ENCODE results near the gene ZKSCAN3. TPM values are rescaled to one million over a fixed set of nuclear protein-coding genes. Genes with fewer than 3 reads are reported as not detected.
"Not testable (repeated sequence)": the region's sequence is repeated elsewhere in the genome, so short reads cannot be mapped to it uniquely, and the experiment has no call there.

The ZKSCAN3 gene
- 1 to 10 TPM; 3.4 to 6.4 (median 3.6) TPM for total RNA-seq

DNA sequence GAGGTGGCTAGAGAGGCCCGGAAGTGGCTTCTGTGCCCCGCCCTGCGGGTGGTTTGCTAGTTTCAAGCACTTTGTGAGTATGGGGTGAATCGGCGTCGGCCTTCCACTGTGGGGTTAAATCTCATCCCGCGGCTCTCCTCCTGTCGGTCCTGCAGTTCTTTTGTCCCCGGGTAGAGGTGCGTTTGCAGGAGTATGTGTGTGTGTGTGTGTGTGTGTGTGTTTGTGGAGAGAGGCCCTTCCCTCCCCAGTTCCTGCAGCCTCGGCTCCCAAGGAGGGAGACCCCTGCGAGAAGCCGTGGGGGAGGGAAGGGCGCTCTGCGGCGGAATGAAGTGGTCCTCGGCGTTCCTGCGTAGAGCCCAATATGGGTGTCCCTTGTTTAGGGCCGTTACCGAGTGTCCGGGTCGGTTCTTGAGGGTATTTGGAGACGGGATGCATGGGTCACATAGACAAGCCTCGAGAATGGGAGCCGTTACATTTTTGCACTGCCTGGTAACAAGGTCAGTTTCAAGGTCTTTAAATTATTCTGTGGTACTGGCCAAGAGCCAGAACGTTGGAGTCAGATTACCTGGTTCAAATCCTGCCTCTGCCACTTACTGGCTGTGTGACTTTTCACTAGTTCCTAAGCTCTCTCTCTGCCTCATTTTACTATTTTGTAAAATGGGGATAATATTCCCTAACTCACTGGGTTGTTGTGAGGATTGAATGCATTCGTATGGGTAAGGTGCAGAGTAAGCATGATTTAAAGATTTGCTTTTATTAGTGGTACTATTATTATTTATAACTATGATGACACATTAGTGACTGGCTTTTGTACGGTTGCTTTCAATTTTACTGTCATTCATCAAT is at the start of gene ZKSCAN3:
TSS of gene ZKSCAN3 (plus strand) at position 56 of the 846 bp plus-strand sequence. CDS start 9,640 bp downstream, outside the sequence.
- no peaks in the 10 kb centered on the region for H3K36me3 ChIP-seq
- peak; percentile 75 to 81 for DNase-seq (ENCODE audit: low spot score in 2 of 2)
- peak within 1 kb of the TSS; percentile 64 to 80 (median 70) for H3K4me3 ChIP-seq
- H3K27me3 ChIP-seq, result no peaks in the 10 kb centered on the region
- TF ChIP-seq POLR2AphosphoS5 (IDR thresholded peaks at IDR 0.05) (peak; percentile 26 to 29 (median 28)), POLR2A (IDR thresholded peaks at IDR 0.05) (no peak)
- peak within 1 kb of the TSS; percentile 62 to 67 for H3K27ac ChIP-seq
- peaks cover 0 to 4% of the 10 kb centered on the region in 2 donors for H3K4me1 ChIP-seq
- H3K9me3 ChIP-seq, result no peaks in the 10 kb centered on the region
- intact Hi-C loops (cut with DNase I; ENCODE audit: low total_unique reads), result no loop called here

- Histone ChIP-seq H3K27ac (no peak overlapping the region), H3K36me3 (no peaks in the 10 kb centered on the region), H3K4me3 (no peak overlapping the region), H3K27me3 (no peaks in the 10 kb centered on the region), H3K9me3 (peaks cover 0 to 14% of the 10 kb centered on the region in 2 donors), H3K4me1 (no peaks in the 10 kb centered on the region)
- DNase-seq (ENCODE audit: low spot score in 2 of 2), result no peak
- TF ChIP-seq POLR2A (IDR thresholded peaks at IDR 0.05) (no peak), POLR2AphosphoS5 (IDR thresholded peaks at IDR 0.05) (no peak)
- TF ChIP-seq, protein P1, sequence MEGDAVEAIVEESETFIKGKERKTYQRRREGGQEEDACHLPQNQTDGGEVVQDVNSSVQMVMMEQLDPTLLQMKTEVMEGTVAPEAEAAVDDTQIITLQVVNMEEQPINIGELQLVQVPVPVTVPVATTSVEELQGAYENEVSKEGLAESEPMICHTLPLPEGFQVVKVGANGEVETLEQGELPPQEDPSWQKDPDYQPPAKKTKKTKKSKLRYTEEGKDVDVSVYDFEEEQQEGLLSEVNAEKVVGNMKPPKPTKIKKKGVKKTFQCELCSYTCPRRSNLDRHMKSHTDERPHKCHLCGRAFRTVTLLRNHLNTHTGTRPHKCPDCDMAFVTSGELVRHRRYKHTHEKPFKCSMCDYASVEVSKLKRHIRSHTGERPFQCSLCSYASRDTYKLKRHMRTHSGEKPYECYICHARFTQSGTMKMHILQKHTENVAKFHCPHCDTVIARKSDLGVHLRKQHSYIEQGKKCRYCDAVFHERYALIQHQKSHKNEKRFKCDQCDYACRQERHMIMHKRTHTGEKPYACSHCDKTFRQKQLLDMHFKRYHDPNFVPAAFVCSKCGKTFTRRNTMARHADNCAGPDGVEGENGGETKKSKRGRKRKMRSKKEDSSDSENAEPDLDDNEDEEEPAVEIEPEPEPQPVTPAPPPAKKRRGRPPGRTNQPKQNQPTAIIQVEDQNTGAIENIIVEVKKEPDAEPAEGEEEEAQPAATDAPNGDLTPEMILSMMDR (IDR thresholded peaks at IDR 0.05), result no peak
- intact Hi-C loops (cut with DNase I; ENCODE audit: low total_unique reads), result no loop called here
These were observed 46.2 kb upstream of the ZKSCAN3 start for GRCh38 chr6:28303570-28303969.

- H3K27me3 ChIP-seq; DNase-seq (ENCODE audit: low spot score in 2 of 2); H3K4me1 ChIP-seq; H3K4me3 ChIP-seq; intact Hi-C loops (cut with DNase I; ENCODE audit: low total_unique reads); H3K36me3 ChIP-seq; H3K27ac ChIP-seq: not testable (repeated sequence)
- peaks cover 0 to 14% of the 10 kb centered on the region in 2 donors for H3K9me3 ChIP-seq
These were observed 43.4 kb upstream of the ZKSCAN3 start for GRCh38 chr6:28306363-28306762.

DNA sequence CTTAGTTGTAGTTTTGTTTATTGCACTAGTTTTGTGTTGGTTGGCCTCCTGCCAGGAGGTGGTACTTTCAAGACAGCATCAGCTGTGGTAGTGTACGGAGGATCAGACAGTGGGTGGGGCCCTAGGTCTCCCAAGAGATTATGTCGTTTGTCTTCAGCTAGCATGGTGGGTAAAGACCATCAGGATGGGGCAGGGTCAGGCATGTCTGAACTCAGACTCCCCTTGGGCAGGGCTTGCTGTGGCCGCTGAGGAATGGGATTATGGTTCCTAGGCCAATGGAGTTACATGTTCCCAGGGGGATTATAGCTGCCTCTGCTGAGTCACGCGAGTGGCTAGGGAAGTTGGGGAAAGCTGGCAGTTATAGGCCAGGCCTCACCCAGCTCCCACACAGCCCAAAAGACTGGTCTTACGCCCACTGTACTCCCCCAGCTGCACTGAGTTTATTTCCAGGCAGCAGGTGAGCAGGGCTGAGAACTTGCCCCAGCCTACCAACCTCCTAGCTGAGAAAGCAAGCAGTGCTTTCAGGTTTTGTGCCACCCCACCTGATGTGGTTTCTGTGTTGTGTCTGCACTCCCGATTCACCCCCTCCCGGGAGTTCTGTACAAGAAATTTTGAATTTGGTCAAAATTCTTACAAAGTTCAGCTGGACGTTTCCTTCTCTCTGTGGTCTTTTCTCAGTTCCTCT is 38.5 kb upstream of the ZKSCAN3 start:
- intact Hi-C loops (cut with DNase I; ENCODE audit: low total_unique reads), result no loop called here
- no peak for TF ChIP-seq POLR2AphosphoS5 (IDR thresholded peaks at IDR 0.05)
- TF ChIP-seq, protein P1 (IDR thresholded peaks at IDR 0.05), result no peak
- TF ChIP-seq POLR2A (IDR thresholded peaks at IDR 0.05), result no peak
- no peak overlapping the region for H3K4me3 ChIP-seq
- no peaks in the 10 kb centered on the region for H3K27me3 ChIP-seq
- no peaks in the 10 kb centered on the region for H3K36me3 ChIP-seq
- peaks cover 0 to 9% of the 10 kb centered on the region in 2 donors for H3K9me3 ChIP-seq
- no peak overlapping the region for H3K27ac ChIP-seq
- DNase-seq (ENCODE audit: low spot score in 2 of 2), result no peak
- no peaks in the 10 kb centered on the region for H3K4me1 ChIP-seq

DNA sequence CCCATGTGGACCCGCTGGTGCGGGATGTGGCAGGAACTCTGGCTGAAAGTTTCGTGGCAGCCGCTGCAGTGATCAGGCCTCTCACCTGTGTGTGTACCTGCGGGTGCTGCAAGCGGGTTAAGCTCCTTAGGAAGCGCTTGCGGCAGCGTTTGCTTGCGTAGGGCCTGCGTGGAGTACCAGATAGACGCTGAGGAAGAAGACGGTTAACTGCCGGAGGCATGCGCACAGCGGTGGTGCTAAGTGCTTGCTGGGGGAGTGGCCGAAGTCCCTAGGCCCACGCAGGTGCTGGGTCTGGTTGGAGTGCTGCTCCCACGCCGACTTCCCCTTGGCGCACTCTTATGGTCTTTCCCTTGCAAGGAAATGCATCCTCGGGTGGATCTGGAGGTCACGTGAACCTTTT is 36.8 kb upstream of the ZKSCAN3 start:
- Histone ChIP-seq H3K4me3 (no peak overlapping the region), H3K36me3 (no peaks in the 10 kb centered on the region), H3K9me3 (no peaks in the 10 kb centered on the region), H3K27me3 (no peaks in the 10 kb centered on the region), H3K27ac (no peak overlapping the region), H3K4me1 (no peaks in the 10 kb centered on the region)
- no peak for DNase-seq (ENCODE audit: low spot score in 2 of 2)
- intact Hi-C loops (cut with DNase I; ENCODE audit: low total_unique reads), result no loop called here
- TF ChIP-seq, protein P1 (IDR thresholded peaks at IDR 0.05), result no peak
- TF ChIP-seq POLR2AphosphoS5 (IDR thresholded peaks at IDR 0.05) (no peak), POLR2A (IDR thresholded peaks at IDR 0.05) (no peak)

DNA sequence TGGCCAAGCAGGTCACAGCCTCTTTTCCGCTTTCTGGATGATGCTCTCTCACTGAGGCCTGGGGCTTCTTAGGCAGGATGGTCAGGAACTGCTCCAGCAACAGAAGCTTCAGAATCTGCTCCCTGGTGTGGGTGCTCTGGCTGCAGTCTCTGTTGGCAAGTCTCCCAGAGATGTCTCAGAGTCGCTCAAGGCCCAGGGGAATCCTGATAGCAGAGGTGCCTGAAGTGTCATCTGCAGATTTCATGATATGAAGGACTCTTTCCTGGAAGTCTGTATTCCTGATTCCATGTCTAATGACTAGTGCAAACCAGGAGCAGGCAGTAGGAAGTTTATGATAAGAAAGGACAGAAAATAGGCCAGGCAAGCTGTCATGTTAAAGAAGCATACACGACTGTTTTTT is 34.1 kb upstream of the ZKSCAN3 start:
- intact Hi-C loops (cut with DNase I; ENCODE audit: low total_unique reads), result no loop called here
- TF ChIP-seq POLR2AphosphoS5 (IDR thresholded peaks at IDR 0.05) (no peak), POLR2A (IDR thresholded peaks at IDR 0.05) (no peak)
- TF ChIP-seq, protein P1 (IDR thresholded peaks at IDR 0.05), result no peak
- Histone ChIP-seq H3K27me3 (no peaks in the 10 kb centered on the region), H3K36me3 (no peaks in the 10 kb centered on the region), H3K27ac (no peak overlapping the region), H3K9me3 (peaks cover 0 to 4% of the 10 kb centered on the region in 2 donors), H3K4me3 (no peak overlapping the region), H3K4me1 (no peaks in the 10 kb centered on the region)
- no peak for DNase-seq (ENCODE audit: low spot score in 2 of 2)

DNA sequence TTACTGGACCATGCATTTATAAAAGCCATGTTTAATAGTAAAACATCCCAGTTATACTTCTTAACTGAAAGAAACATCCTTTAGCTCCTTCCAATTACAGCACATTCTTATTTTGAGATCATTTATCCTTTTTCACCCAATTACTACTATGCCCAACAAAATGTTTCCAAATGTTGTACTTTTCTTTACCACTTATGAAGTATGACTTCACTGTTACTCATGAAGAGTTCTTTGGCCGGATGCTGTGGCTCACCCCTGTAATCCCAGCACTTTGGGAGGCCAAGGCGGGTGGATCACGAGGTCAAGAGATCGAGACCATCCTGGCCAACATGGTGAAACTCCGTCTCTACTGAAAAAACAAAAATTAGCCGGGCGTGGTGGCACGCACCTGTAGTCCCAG is 31.9 kb upstream of the ZKSCAN3 start:
- not testable (repeated sequence) for DNase-seq (ENCODE audit: low spot score in 2 of 2)

More for the DNA sequence above, 31.9 kb upstream of the ZKSCAN3 start:
- H3K4me1 ChIP-seq; intact Hi-C loops (cut with DNase I; ENCODE audit: low total_unique reads); H3K9me3 ChIP-seq; H3K27ac ChIP-seq; H3K4me3 ChIP-seq; H3K36me3 ChIP-seq; H3K27me3 ChIP-seq: not testable (repeated sequence)
